GM10266 (cell line): ENCODE results near the gene ATG10.

Experiments
- DNase-seq: peaks from one replicate; pipeline ENCODE4 v3.0.0; 2012; ENCODE audit errors: extremely low spot score
- CTCF ChIP-seq: IDR thresholded peaks from 2 replicates; pipeline ENCODE4 v1.5.1; 2012; ENCODE audit warnings: mild to moderate bottlenecking, low read depth; ENCODE audit not compliant: control insufficient read depth, insufficient read depth; ENCODE audit errors: missing control alignments

ATG10 gene

GRCh38 chr5:82211855-82212572, 240.2 kb downstream of the ATG10 start:
- TF ChIP-seq CTCF = no peak
- no peak for DNase-seq

GRCh38 chr5:82217917-82218316, 246.1 kb downstream of the ATG10 start:
- no peak for DNase-seq
- TF ChIP-seq CTCF = no peak

DNA sequence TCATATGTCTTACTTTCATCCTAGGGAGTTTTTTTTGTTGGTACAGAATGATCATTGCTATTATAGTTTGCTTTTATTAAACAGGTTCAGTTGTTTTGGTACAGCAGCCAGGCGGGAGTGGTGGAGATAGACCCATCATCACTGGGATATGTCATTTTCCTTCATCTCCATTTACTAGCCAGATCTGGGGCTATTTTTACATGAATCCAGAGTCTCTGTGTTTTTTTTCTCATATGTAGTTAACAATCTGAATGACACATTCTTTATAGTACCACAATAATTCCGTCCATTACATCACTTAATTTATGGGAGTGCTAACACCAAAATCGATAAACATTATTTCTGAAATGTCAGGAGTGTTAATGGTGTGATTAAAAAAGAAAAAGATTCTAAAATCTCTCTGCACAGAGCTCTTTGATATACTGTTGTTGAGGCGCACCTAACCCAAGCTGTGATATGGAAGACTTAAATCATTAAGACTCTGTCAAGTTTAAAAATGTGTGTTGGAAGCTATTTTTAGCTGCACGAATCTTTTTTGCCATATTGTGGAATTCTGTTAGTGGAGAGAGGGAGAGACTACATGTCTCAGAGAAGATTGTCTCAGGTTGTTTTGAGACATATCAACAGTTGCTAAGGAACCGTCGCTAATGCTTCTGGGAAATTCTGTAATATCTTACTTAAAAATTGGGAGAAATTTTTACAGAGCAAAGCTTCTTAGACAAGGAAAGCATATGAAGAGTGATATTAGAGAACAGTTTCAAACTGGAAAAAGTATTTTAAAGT, 246.7 kb downstream of the ATG10 start:
- DNase-seq = no peak
- TF ChIP-seq CTCF = no peak

DNA sequence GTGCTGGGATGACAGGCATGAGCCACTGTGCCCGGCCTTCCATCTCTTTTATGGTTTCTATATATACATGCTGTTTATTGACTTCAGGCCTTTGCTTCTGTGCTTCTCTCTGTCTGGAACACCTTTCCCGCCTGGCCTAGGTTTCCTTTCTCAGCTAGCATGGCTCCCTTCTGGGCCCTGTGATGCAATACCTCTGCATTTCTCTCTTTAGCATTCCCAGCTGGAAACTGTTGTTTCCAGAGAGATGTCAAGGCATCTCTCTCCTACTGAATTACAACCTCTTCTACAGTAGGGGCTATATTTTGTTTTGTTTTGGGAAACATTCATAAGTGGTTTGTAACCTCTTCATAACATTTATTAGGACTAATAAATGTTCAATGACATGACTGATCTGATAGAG, 249.2 kb downstream of the ATG10 start:
- no peak for DNase-seq
- no peak for TF ChIP-seq CTCF

DNA sequence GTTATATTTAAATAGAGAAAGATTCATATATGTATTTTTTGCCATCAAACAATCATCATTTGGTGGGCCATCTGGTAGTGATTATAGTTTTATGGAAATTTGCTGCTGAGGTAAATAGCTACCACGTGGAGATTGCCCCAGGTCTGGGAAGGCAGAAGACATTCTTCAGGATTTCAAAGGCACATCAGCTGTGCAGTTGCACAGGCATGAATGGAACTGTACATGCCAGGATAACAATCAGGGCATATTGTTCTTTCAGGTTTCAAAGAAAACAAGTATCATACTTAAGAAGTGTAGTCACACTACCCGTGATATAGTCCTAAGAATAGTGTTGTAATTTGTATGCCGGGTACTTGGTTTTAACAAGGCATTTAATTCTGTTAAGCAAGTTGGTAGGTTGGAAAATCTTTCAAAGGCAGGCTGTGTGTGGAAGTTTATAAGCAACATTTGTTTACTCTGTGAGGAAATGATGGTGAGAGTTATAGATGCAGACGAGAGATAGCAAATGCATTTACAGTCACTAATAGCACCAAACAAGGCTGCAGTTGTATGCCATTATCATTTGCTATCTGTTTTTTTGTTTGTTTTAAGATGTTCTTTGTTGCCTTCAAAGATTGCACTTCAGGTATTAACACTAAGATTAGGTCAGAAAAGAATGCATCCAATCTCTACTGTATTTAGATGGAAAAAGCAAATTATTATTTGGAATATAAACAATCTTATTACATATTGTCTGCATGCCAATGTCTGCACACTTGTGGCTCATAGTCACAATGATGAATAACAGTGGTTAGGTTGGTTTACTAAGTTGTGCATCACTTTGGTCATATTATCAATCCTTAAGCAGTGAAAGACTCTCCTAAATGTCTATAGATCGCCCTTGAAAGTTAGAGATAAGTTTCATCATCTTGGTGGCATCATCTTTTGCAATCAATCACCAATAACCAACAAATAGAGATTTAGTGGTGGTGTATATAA, 251.1 kb downstream of the ATG10 start:
- DNase-seq = no peak
- TF ChIP-seq CTCF = no peak

DNA sequence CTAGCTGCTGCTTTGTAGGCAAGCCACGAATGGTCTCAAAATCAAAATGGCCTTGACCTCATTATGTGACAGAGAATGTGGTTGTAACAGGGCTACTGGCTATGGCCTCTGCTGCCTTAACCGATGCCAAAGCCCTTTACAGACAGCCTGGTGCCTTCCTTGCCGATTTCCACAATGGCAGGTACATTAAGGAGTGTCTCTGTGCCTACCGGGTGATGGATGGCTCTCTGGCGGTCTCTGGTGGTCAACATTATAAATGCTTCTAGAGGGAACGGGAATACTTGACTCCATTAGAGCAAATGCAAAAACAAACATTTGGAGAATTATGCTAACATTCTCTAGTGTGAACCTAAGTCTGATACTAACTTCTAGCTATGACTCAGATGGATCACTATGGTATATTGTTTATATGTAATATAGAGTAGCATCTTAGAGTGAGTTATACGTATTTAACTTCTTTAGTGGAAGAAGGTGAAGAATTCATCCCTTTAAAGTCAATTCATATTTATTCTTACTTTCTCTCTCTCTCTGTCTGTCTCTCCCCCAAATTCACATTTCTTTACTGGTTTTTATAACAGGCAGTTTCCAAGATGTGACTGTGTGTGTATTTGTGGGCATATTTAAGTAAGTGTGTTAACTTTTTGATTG, 253.8 kb downstream of the ATG10 start:
- peak; percentile 71 for TF ChIP-seq CTCF
- DNase-seq = peak; percentile 51
